Activated CD8-positive, alpha-beta memory T cell treated with anti-CD3 and anti-CD28 coated beads, Interleukin-2, amount 50 U/mL, for 24 hours (primary cell): ENCODE results near the gene CGB7.

Experiments
- DNase-seq: peaks from one replicate; pipeline ENCODE4 v3.0.0-alpha.2; 2020; ENCODE audit errors: extremely low read depth

The CGB7 gene

GRCh38 chr19:49016067-49016839 is 41.3 kb downstream of the CGB7 start:
- no peak for DNase-seq

DNA sequence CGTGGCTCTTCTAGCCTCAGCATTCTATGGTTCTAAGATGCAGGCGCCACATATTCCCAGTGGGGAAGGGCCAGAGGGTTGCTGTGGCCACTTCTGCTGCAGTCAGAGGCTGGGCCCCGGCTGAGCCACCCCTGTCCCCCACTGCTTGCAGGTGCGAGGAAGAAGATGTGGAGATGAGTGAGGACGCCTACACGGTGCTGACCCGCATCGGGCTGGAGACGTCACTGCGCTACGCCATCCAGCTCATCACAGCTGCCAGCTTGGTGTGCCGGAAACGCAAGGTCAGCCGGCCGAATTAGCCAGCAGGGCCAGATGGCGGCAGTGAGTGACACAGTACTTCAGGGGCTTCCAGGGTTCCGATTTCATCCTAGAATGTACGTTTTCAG is 42.7 kb downstream of the CGB7 start:
- DNase-seq: no peak

DNA sequence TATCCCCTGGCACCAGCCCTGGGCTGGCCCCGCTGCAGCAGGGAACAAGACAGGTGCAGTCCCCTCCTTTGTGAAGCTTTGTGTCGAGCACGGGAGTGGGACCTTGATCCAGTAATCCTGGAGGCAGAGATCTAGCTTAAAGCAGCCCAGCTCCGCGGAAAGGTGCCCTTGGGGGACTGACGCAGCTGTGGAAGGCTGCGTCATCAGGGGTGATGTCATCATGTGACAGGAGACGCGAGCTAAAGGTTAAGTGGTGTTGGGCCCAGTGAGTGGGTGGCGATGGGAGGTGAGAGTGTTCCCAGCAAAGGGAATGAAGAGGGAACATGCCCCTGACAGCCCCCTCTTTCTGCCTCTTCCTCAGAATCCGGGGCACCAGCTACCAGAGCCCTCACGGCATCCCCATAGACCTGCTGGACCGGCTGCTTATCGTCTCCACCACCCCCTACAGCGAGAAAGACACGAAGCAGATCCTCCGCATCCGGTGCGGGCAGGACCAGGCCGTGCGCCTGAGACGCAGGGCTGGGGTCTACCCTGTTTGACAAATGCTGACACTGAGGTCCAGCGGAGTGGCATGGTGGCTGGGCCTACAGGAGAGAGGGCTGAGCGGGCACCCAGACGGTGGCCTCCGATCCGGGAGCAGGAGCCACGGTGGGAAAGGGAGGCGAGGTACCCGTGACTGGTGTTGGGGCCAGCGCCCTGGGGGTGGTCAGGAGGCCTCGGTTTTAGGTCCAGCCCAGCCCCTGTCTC is 43.3 kb downstream of the CGB7 start:
- no peak for DNase-seq

DNA sequence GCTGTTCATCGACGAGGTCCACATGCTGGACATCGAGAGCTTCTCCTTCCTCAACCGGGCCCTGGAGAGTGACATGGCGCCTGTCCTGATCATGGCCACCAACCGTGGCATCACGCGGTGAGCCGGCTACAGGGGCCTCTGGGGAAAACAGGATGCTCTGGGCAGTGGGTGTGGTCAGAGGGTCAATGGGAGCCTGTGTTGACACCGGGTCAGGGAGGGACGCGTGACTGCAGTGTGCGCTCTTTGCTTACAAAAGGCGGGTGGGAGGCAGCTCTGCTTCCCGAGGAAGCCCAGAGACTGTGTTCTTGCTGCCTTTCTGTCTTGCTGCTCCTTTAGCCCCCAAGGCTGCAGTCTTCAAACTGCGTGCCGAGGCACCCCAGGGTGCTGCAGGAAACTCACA is 46.4 kb downstream of the CGB7 start:
- no peak for DNase-seq

GRCh38 chr19:49010453-49010852 is 47.1 kb downstream of the CGB7 start:
- DNase-seq: no peak

- no peak for DNase-seq
Measured at GRCh38 chr19:49009828-49010227, 47.7 kb downstream of the CGB7 start.

DNA sequence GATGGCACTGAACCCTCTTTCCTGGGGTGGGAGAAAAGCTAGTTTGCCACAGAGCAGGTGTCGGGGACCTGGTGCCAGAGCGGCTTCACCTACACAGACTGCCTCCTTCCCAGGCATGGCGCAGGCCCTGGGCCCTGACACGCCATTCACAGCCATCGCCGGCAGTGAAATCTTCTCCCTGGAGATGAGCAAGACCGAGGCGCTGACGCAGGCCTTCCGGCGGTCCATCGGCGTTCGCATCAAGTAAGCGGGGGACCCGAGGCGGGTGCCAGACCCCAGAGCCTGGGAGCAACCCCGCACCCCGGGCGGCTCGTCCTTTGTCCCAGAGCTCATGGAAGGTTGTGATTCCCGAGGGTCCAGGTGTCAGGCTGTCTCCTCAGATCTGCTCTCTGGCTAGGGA is 50.6 kb downstream of the CGB7 start:
- DNase-seq: no peak

DNA sequence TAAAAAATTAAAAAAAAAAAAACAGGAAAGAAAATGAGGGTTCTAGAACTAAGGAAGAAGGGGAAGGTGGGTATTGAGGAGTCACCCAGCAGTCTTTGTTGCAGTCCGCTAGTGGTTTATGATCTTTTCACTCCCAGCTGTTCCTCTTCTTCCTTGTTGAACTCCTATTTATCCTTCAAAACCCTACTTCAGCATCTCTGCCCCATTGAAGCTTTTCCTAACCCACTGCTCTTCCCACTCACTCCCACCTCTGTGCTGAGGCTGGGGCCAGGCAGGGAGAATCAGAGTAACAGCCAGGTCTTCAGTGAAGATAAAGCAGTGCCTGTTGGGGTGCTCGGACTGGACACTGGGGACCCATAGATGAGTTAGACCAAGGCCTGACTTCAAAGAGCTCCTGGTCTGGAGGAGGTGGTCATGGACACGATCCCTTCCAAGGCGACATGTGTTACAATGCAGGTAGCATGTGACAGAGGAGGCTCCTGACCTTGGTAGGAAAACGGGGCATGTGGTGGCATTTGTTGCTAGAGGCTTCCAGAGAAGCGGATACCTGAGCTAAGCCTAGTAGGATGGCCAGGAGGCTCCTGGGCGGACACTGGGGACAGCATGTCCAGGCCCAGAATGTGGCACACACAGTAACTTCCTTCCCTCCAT is 52.5 kb downstream of the CGB7 start:
- DNase-seq: no peak
